H1 (cell line): ENCODE measurements around the gene ILK. TPM values are rescaled to one million over a fixed set of nuclear protein-coding genes. Genes with fewer than 3 reads are reported as not detected.

ENCODE experiments used
- CTCF ChIA-PET: fragments of 300-600 bp; sonication (Branson Sonifier 250); formaldehyde crosslinking; loops from one replicate; lab custom pipeline; 2021; ENCODE audit not compliant: partially characterized antibody; lab: Charles Lee
- POLR2A ChIA-PET: fragments of 300-600 bp; sonication (Branson Sonifier 250); formaldehyde crosslinking; loops from one replicate; lab custom pipeline; 2021; ENCODE audit warnings: inconsistent platforms; ENCODE audit not compliant: partially characterized antibody; lab: Charles Lee
- DNase-seq, 2 experiments: peaks; one replicate each; pipeline versions ENCODE4 v3.0.0 to v3.0.0-alpha.2; 2010 to 2022; ENCODE audit warnings: low spot score in 2 of 2, low read depth in 1 of 2, mixed read lengths in 1 of 2
- FAIRE-seq: peaks from 2 replicates; lab custom pipeline; 2011; peaks lifted over from hg19 to GRCh38; lab: Jason Lieb, UNC
- H2AFZ ChIP-seq: 2 replicates; pipeline ENCODE4 v1.8.1; 2012; ENCODE audit warnings: low read length, inconsistent platforms
- H2AK5ac ChIP-seq: 2 replicates; pipeline ENCODE4 v1.6.1; 2013; ENCODE audit warnings: low read depth, low read length
- H2BK120ac ChIP-seq: replicated peaks from 2 replicates; pipeline ENCODE3; 2013; ENCODE audit warnings: low read depth, low read length, inconsistent platforms
- H2BK12ac ChIP-seq: 2 replicates; pipeline ENCODE4 v1.6.1; 2013; ENCODE audit warnings: low read depth, low read length
- H2BK15ac ChIP-seq: 2 replicates; pipeline ENCODE4 v1.6.1; 2013; ENCODE audit warnings: low read length
- H2BK20ac ChIP-seq: 2 replicates; pipeline ENCODE4 v1.6.1; 2013; ENCODE audit warnings: low read length
- H2BK5ac ChIP-seq: 2 replicates; pipeline ENCODE4 v1.6.1; 2013; ENCODE audit warnings: low read depth, low read length
- H3K14ac ChIP-seq: 2 replicates; pipeline ENCODE4 v1.6.1; 2013; ENCODE audit warnings: inconsistent platforms; ENCODE audit not compliant: insufficient read length
- H3K18ac ChIP-seq: 2 replicates; pipeline ENCODE4 v1.6.1; 2013; ENCODE audit warnings: low read length; ENCODE audit errors: extremely low read depth
- H3K23ac ChIP-seq: 2 replicates; pipeline ENCODE4 v1.6.1; 2013; ENCODE audit warnings: inconsistent platforms; ENCODE audit not compliant: insufficient read length
- H3K23me2 ChIP-seq: 2 replicates; pipeline ENCODE4 v1.6.1; 2013; ENCODE audit warnings: low read depth, low read length
- H3K27ac ChIP-seq: 2 replicates; pipeline ENCODE4 v1.6.1; 2011; ENCODE audit warnings: low read depth, low read length, inconsistent platforms
- H3K27me3 ChIP-seq, 4 experiments: replicated peaks in 1 of 4; 1 replicate in 1 of 4; 2 replicates in 3 of 4; pipeline versions ENCODE4 v1.6.1 to v1.8.1; 2011 to 2013; ENCODE audit warnings: low read length in 3 of 4, mild to moderate bottlenecking in 3 of 4, inconsistent platforms in 2 of 4, mixed read lengths in 2 of 4, moderate library complexity in 1 of 4; ENCODE audit not compliant: control insufficient read depth in 3 of 4, insufficient read depth in 3 of 4; ENCODE audit errors: extremely low read depth in 1 of 4
- H3K36me3 ChIP-seq, 4 experiments: 2 replicates each; pipeline versions ENCODE4 v1.6.1 to v1.8.1; 2011 to 2013; ENCODE audit warnings: mild to moderate bottlenecking in 4 of 4, low read length in 3 of 4, moderate library complexity in 2 of 4, control low read depth in 1 of 4, inconsistent platforms in 1 of 4; ENCODE audit not compliant: insufficient read depth in 4 of 4, control insufficient read depth in 2 of 4
- H3K4ac ChIP-seq: replicated peaks from 2 replicates; pipeline ENCODE3; 2013; ENCODE audit warnings: low read length, low read depth, mixed read lengths, inconsistent platforms; ENCODE audit not compliant: insufficient read length
- H3K4me1 ChIP-seq, 4 experiments: replicated peaks in 1 of 4; 1 replicate in 1 of 4; 2 replicates in 3 of 4; pipeline versions ENCODE4 v1.6.1 to v1.8.1; 2011 to 2013; ENCODE audit warnings: low read length in 3 of 4, inconsistent platforms in 2 of 4, mixed read lengths in 1 of 4; ENCODE audit not compliant: insufficient read depth in 4 of 4, control insufficient read depth in 3 of 4
- H3K4me2 ChIP-seq, 2 experiments: 2 replicates each; pipeline versions ENCODE4 v1.6.1 to v1.8.1; 2011 to 2013; ENCODE audit warnings: low read depth in 2 of 2, low read length in 2 of 2, control low read depth in 1 of 2, inconsistent platforms in 1 of 2, mild to moderate bottlenecking in 1 of 2; ENCODE audit not compliant: insufficient read depth in 1 of 2
- H3K4me3 ChIP-seq, 4 experiments: fragments of 200-600, 300-600 bp in 1 of 4; sonication (generic), shearing (Covaris generic), sonication (Bioruptor Twin) in 1 of 4; 2 replicates each; pipeline versions ENCODE4 v1.5.1 to v1.8.1; 2011 to 2016; ENCODE audit warnings: low read length in 4 of 4, low read depth in 3 of 4, control low read depth in 2 of 4, inconsistent platforms in 2 of 4, mild to moderate bottlenecking in 2 of 4, mixed read lengths in 1 of 4, moderate library complexity in 1 of 4; ENCODE audit not compliant: insufficient read depth in 2 of 4; ENCODE audit errors: extremely low read depth in 1 of 4
- H3K56ac ChIP-seq: replicated peaks from 2 replicates; pipeline ENCODE3; 2013; ENCODE audit warnings: low read depth, mild to moderate bottlenecking, mixed read lengths, low read length, inconsistent platforms; ENCODE audit not compliant: insufficient read length
- H3K79me1 ChIP-seq: 2 replicates; pipeline ENCODE4 v1.6.1; 2013; ENCODE audit warnings: low read depth, low read length, control low read depth
- H3K79me2 ChIP-seq, 2 experiments: 2 replicates each; pipeline versions ENCODE4 v1.6.1 to v1.8.1; 2012 to 2013; ENCODE audit warnings: low read length in 2 of 2, mild to moderate bottlenecking in 2 of 2, inconsistent platforms in 1 of 2; ENCODE audit not compliant: insufficient read depth in 2 of 2, control insufficient read depth in 1 of 2
- H3K9ac ChIP-seq, 4 experiments: replicated peaks in 1 of 4; 1 replicate in 1 of 4; 2 replicates in 3 of 4; pipeline versions ENCODE4 v1.6.1 to v1.8.1; 2011 to 2013; ENCODE audit warnings: low read depth in 3 of 4, low read length in 3 of 4, control low read depth in 2 of 4, mild to moderate bottlenecking in 2 of 4, moderate library complexity in 2 of 4, inconsistent platforms in 1 of 4; ENCODE audit errors: extremely low read depth in 1 of 4
- H3K9me3 ChIP-seq, 2 experiments: 2 replicates each; pipeline versions ENCODE4 v1.6.1 to v1.8.1; 2012 to 2013; ENCODE audit warnings: mild to moderate bottlenecking in 2 of 2, moderate library complexity in 2 of 2, control low read depth in 1 of 2, inconsistent platforms in 1 of 2, low read depth in 1 of 2, low read length in 1 of 2, mixed read lengths in 1 of 2; ENCODE audit not compliant: insufficient read depth in 2 of 2
- H4K20me1 ChIP-seq, 2 experiments: replicated peaks in 1 of 2; 2 replicates each; pipeline versions ENCODE3 to v1.8.1; 2011 to 2013; ENCODE audit warnings: inconsistent platforms in 2 of 2, low read length in 2 of 2, mild to moderate bottlenecking in 1 of 2; ENCODE audit not compliant: insufficient read depth in 2 of 2, control insufficient read depth in 1 of 2
- H4K5ac ChIP-seq: 2 replicates; pipeline ENCODE4 v1.6.1; 2013; ENCODE audit warnings: low read length, low read depth, mixed read lengths, inconsistent platforms; ENCODE audit not compliant: insufficient read length
- H4K8ac ChIP-seq: 2 replicates; pipeline ENCODE4 v1.8.0; 2013; ENCODE audit warnings: mild to moderate bottlenecking, moderate library complexity, low read length, inconsistent platforms; ENCODE audit not compliant: insufficient read depth; ENCODE audit errors: extremely low read depth
- H4K91ac ChIP-seq: replicated peaks from 2 replicates; pipeline ENCODE3; 2013; ENCODE audit warnings: low read length, mixed read lengths, inconsistent platforms; ENCODE audit not compliant: insufficient read length
- BRCA1 ChIP-seq: IDR thresholded peaks from 2 replicates; pipeline ENCODE4 v1.6.1; 2012; ENCODE audit warnings: low read depth, low read length, improper control_type of control experiment
- EGR1 ChIP-seq: IDR thresholded peaks from 2 replicates; pipeline ENCODE4 v1.6.1; 2011; ENCODE audit warnings: low read depth, low read length, borderline replicate concordance
- GABPA ChIP-seq: IDR thresholded peaks from 2 replicates; pipeline ENCODE4 v1.6.1; 2011; ENCODE audit warnings: mild to moderate bottlenecking, low read length, moderate library complexity, borderline replicate concordance; ENCODE audit not compliant: insufficient read depth
- RAD21 ChIP-seq, 2 experiments: IDR thresholded peaks in 1 of 2; conservative IDR thresholded peaks in 1 of 2; 2 replicates each; pipeline ENCODE4 v1.6.1; 2011; ENCODE audit warnings: low read depth in 2 of 2, low read length in 2 of 2, improper control_type of control experiment in 1 of 2, inconsistent platforms in 1 of 2, mild to moderate bottlenecking in 1 of 2, moderate library complexity in 1 of 2
- WGBS, 2 experiments: shearing (Covaris generic) in 1 of 2; methylation state at CpG; one replicate each; pipeline versions ENCODE4 v1.1.6 to v1.1.7; 2013 to 2015; ENCODE audit warnings: low lambda C conversion rate in 2 of 2, mixed read lengths in 2 of 2, inconsistent platforms in 1 of 2, low coverage in 1 of 2, missing lambda C conversion rate in 1 of 2; ENCODE audit not compliant: insufficient replicate concordance in 2 of 2, insufficient coverage in 1 of 2, insufficient read length in 1 of 2; ENCODE audit errors: extremely low coverage in 1 of 2, missing lambda C conversion rate in 1 of 2; 5-methylcytosine and 5-hydroxymethylcytosine counted together
- polyA plus RNA-seq, 7 experiments: library from polyadenylated mRNA; depleted of rRNA in 3 of 7; stranded (reverse) in 5 of 7; unstranded in 2 of 7; fragments of >200 nt in 5 of 7; fragments of 200-250 nt in 2 of 7; gene quantifications; 1 replicate in 5 of 7; 2 replicates in 1 of 7; 4 replicates in 1 of 7; pipeline versions ENCODE4 v1.2.1 to v1.2.3, GENCODE V29; 2011 to 2013; ENCODE audit warnings: missing spikeins in 2 of 7, mixed read lengths in 2 of 7
- total RNA-seq: library from RNA; stranded (reverse); fragmentation: NEBNext Ultra II Directional; extraction: Animal tissue kit (Norgen Biotek cat#: 25700); gene quantifications from 2 replicates; pipeline ENCODE4 v1.2.1, GENCODE V29; 2021

Gene ILK
- total and polyA plus RNA-seq, 2 of the 8 experiments (the other 6 are each of a cell fraction or from before 2014, with no cell fraction given) = 91.4 to 132 TPM

GRCh38 chr11:6557761-6558674, 45.6 kb upstream of the ILK start:
- Histone ChIP-seq H4K8ac (no peak overlapping the region), H3K27me3 (peaks cover 0 to 2% (median 0%) of the 10 kb centered on the region in 4 experiments; a peak in 1 of 7 replicates), H3K27ac (no peak overlapping the region), H3K4ac (no peak overlapping the region), H3K4me1 (no peaks in the 10 kb centered on the region; a peak in 1 of 7 replicates), H3K9me3 (no peaks in the 10 kb centered on the region), H2AFZ (no peak overlapping the region), H3K36me3 (no peaks in the 10 kb centered on the region), H4K20me1 (no peaks in the 10 kb centered on the region), H3K23me2 (no peaks in the 10 kb centered on the region), H2BK15ac (no peak overlapping the region), H2AK5ac (no peak overlapping the region), H3K79me2 (no peaks in the 10 kb centered on the region), H3K14ac (no peak overlapping the region), H2BK20ac (no peak overlapping the region), H3K4me2 (no peak overlapping the region), H2BK120ac (no peak overlapping the region), H3K4me3 (no peak overlapping the region), H3K56ac (no peak overlapping the region), H3K18ac (no peak overlapping the region), H3K23ac (no peak overlapping the region), H3K79me1 (no peaks in the 10 kb centered on the region), H2BK5ac (no peak overlapping the region), H3K9ac (no peak overlapping the region), H4K5ac (no peak overlapping the region), H2BK12ac (no peak overlapping the region), H4K91ac (no peak overlapping the region)
- TF ChIP-seq BRCA1 (no peak), GABPA (no peak), EGR1 (no peak), RAD21 (IDR thresholded peaks at IDR 0.05 in 1 of 2, conservative IDR thresholded peaks at IDR 0.05 in 1 of 2; ENCODE audit: low read depth in 2 of 2, low read length in 2 of 2) (no peak)
- WGBS, 2 experiments = 95% methylated on average over 14 of the region's 14 CpGs; no CpG with 5 or more reads in 1 of the 2 experiments
- FAIRE-seq = no peak
- ChIA-PET CTCF (interaction anchor here (1.2 to 6.8 kb wide), 4 partner anchors 9 to 29 kb away, joined by 3 to 48 read pairs (median 5); no protein-coding TSS in a partner anchor), POLR2A (no interaction called here)
- no peak for DNase-seq
